ENCODE data around the gene SRCAP.

SRCAP gene

DNA sequence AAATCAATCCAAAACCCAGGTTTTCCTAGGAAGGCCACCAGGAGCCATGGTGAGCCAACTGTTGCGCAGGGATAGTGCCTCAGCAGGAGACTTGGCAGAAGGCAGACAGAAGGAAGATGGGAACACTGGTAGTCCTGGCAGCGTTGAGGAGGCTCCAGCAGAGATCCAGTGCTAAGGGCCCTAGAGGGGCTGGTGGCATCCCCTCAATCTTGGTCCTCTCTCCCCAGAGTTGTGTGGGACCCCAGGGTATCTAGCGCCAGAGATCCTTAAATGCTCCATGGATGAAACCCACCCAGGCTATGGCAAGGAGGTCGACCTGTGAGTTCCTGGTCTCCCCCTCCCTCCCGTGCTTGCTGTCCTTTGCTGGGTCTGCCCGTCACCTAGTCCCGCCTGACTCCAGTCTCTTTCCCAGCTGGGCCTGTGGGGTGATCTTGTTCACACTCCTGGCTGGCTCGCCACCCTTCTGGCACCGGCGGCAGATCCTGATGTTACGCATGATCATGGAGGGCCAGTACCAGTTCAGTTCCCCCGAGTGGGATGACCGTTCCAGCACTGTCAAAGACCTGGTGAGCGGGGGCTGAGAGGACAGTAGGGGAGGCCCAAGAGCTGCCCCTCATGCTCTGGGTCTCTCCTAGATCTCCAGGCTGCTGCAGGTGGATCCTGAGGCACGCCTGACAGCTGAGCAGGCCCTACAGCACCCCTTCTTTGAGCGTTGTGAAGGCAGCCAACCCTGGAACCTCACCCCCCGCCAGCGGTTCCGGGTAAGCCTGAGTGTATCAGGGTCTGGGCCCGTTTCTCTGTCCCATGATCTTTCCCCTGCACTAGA lies 57.2 kb downstream of the SRCAP start:
- TF ChIP-seq, protein P1, sequence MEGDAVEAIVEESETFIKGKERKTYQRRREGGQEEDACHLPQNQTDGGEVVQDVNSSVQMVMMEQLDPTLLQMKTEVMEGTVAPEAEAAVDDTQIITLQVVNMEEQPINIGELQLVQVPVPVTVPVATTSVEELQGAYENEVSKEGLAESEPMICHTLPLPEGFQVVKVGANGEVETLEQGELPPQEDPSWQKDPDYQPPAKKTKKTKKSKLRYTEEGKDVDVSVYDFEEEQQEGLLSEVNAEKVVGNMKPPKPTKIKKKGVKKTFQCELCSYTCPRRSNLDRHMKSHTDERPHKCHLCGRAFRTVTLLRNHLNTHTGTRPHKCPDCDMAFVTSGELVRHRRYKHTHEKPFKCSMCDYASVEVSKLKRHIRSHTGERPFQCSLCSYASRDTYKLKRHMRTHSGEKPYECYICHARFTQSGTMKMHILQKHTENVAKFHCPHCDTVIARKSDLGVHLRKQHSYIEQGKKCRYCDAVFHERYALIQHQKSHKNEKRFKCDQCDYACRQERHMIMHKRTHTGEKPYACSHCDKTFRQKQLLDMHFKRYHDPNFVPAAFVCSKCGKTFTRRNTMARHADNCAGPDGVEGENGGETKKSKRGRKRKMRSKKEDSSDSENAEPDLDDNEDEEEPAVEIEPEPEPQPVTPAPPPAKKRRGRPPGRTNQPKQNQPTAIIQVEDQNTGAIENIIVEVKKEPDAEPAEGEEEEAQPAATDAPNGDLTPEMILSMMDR (IDR thresholded peaks at IDR 0.05; ENCODE audit: poor library complexity, severe bottlenecking), result no peak
- no peaks in the 10 kb centered on the region for H3K4me1 ChIP-seq (ENCODE audit: insufficient read depth, poor library complexity, severe bottlenecking)
- no peak overlapping the region for H3K27ac ChIP-seq (ENCODE audit: poor library complexity, severe bottlenecking)
- no peak for ATAC-seq (ENCODE audit: low read depth)
- H3K36me3 ChIP-seq (ENCODE audit: low read depth), result peaks cover 52% of the 10 kb centered on the region
- H3K4me3 ChIP-seq (ENCODE audit: severe bottlenecking), result no peak overlapping the region
- H3K9me3 ChIP-seq (ENCODE audit: severe bottlenecking), result no peaks in the 10 kb centered on the region
- H3K27me3 ChIP-seq (ENCODE audit: insufficient read depth, poor library complexity, severe bottlenecking), result no peaks in the 10 kb centered on the region
- DNase-seq (ENCODE audit: low spot score), result no peak

DNA sequence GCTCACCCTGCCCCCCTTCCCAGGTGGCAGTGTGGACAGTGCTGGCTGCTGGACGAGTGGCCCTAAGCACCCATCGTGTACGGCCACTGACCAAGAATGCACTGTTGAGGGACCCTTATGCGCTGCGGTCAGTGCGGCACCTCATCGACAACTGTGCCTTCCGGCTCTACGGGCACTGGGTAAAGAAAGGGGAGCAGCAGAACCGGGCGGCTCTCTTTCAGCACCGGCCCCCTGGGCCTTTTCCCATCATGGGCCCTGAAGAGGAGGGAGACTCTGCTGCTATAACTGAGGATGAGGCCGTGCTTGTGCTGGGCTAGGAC lies 57.8 kb downstream of the SRCAP start:
- no peaks in the 10 kb centered on the region for H3K9me3 ChIP-seq (ENCODE audit: severe bottlenecking)
- DNase-seq (ENCODE audit: low spot score) (no peak), ATAC-seq (ENCODE audit: low read depth) (no peak)
- TF ChIP-seq, protein P1 (IDR thresholded peaks at IDR 0.05; ENCODE audit: poor library complexity, severe bottlenecking), result no peak
- no peak overlapping the region for H3K27ac ChIP-seq (ENCODE audit: poor library complexity, severe bottlenecking)
- H3K4me1 ChIP-seq (ENCODE audit: insufficient read depth, poor library complexity, severe bottlenecking), result no peaks in the 10 kb centered on the region
- no peak overlapping the region for H3K4me3 ChIP-seq (ENCODE audit: severe bottlenecking)
- peaks cover 46% of the 10 kb centered on the region for H3K36me3 ChIP-seq (ENCODE audit: low read depth)
- H3K27me3 ChIP-seq (ENCODE audit: insufficient read depth, poor library complexity, severe bottlenecking), result no peaks in the 10 kb centered on the region

DNA sequence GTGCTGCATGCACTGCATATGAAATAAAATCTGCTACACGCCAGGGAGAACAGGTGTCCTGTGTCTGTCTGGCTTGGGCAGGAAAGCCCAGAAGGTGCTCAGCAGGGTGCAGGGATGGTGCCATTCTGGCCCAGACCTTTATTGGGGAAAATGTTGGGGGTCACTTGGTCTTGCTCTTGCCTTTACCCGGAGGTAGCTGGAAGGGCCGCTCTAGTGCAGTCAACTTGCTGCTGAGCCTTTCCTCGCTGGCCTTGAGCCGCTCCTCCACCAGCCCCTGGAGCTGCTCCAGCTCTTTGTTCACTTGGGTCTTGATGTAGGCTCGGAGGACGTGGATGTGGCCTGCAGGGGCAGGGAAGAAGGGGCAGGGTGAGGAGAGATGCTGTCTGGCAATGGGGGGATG lies 58.3 kb downstream of the SRCAP start:
- Histone ChIP-seq H3K4me1 (ENCODE audit: insufficient read depth, poor library complexity, severe bottlenecking) (no peaks in the 10 kb centered on the region), H3K27ac (ENCODE audit: poor library complexity, severe bottlenecking) (no peak overlapping the region), H3K9me3 (ENCODE audit: severe bottlenecking) (no peaks in the 10 kb centered on the region), H3K27me3 (ENCODE audit: insufficient read depth, poor library complexity, severe bottlenecking) (no peaks in the 10 kb centered on the region), H3K36me3 (ENCODE audit: low read depth) (peaks cover 43% of the 10 kb centered on the region), H3K4me3 (ENCODE audit: severe bottlenecking) (no peak overlapping the region)
- DNase-seq (ENCODE audit: low spot score) (no peak), ATAC-seq (ENCODE audit: low read depth) (no peak)
- TF ChIP-seq, protein P1 (IDR thresholded peaks at IDR 0.05; ENCODE audit: poor library complexity, severe bottlenecking), result no peak

DNA sequence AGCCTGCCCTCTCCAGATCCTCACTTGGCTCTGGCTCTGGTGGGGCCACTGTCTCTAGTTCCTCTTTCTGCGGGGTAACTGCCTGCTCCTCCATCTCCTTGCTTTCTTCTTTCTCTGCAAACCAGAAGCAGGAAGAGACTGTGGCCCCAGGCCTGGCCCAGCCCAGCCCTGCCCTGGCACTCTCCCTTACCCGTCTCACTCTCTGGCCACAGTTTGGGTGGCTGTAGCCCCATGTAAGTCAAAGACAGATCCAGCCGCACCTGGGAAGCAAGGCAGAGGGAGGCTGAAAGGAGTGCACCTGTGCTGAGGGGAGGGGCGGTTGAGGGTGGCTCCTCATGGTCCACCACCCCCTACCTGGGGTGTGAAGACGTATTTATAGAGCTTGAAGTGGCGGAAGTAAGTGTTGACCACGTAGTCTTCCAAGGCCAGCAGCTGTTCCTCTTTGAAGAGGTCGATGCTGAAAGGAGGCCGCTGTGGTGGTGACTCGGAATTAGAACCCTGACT lies 60.1 kb downstream of the SRCAP start:
- ATAC-seq (ENCODE audit: low read depth) (no peak), DNase-seq (ENCODE audit: low spot score) (no peak)
- no peaks in the 10 kb centered on the region for H3K9me3 ChIP-seq (ENCODE audit: severe bottlenecking)
- H3K27ac ChIP-seq (ENCODE audit: poor library complexity, severe bottlenecking), result no peak overlapping the region
- H3K4me1 ChIP-seq (ENCODE audit: insufficient read depth, poor library complexity, severe bottlenecking), result peaks cover 10% of the 10 kb centered on the region
- H3K36me3 ChIP-seq (ENCODE audit: low read depth), result peaks cover 38% of the 10 kb centered on the region
- no peak overlapping the region for H3K4me3 ChIP-seq (ENCODE audit: severe bottlenecking)
- H3K27me3 ChIP-seq (ENCODE audit: insufficient read depth, poor library complexity, severe bottlenecking), result no peaks in the 10 kb centered on the region
- TF ChIP-seq, protein P1 (IDR thresholded peaks at IDR 0.05; ENCODE audit: poor library complexity, severe bottlenecking), result no peak

DNA sequence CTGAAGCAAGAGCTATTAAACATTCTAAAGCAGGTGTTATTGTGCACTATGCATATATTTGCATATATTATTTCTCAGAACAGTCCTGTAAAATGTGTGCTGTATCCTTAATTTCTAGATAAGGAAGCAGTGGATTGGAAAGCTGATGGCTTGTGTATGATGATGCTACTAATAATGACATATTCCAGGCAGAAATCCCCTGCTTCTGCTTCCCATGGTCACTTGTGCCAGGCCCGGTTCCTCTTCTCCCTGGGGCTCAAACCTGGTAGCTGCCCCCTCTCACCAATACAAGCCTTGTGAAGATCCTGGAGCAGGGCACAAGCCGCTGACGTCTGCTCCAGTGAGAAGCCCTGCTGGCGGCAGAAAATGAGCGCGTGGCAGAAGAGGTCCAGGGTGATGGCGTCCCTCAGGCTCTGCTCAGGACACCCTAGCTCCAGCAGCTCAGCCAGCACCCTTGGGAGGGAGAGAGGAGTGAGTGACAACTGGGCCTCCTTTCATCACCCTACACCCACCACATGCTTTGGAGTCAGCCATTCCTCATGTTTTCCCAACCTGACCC lies 61.1 kb downstream of the SRCAP start:
- H3K27ac ChIP-seq (ENCODE audit: poor library complexity, severe bottlenecking), result no peak overlapping the region
- no peak overlapping the region for H3K4me3 ChIP-seq (ENCODE audit: severe bottlenecking)

More for the DNA sequence above, 61.1 kb downstream of the SRCAP start:
- peaks cover 10% of the 10 kb centered on the region for H3K4me1 ChIP-seq (ENCODE audit: insufficient read depth, poor library complexity, severe bottlenecking)
- DNase-seq (ENCODE audit: low spot score) (peak; percentile 45), ATAC-seq (ENCODE audit: low read depth) (no peak)
- peaks cover 38% of the 10 kb centered on the region for H3K36me3 ChIP-seq (ENCODE audit: low read depth)
- TF ChIP-seq, protein P1 (IDR thresholded peaks at IDR 0.05; ENCODE audit: poor library complexity, severe bottlenecking), result no peak
- H3K27me3 ChIP-seq (ENCODE audit: insufficient read depth, poor library complexity, severe bottlenecking), result no peaks in the 10 kb centered on the region
- H3K9me3 ChIP-seq (ENCODE audit: severe bottlenecking), result no peaks in the 10 kb centered on the region
